GM12892 (cell line): ENCODE measurements around the gene RPL18A.

Source experiments
- DNase-seq: peaks from one replicate; pipeline ENCODE4 v3.0.0; 2011; ENCODE audit not compliant: insufficient read length
- FAIRE-seq: peaks from 2 replicates; lab custom pipeline; 2011; peaks lifted over from hg19 to GRCh38; lab: Jason Lieb, UNC
- POLR2A ChIP-seq: IDR thresholded peaks from 2 replicates; pipeline ENCODE4 v1.6.1; 2011; ENCODE audit warnings: low read depth, low read length, control low read depth
- POLR2AphosphoS5 ChIP-seq: IDR thresholded peaks from 2 replicates; pipeline ENCODE4 v1.6.1; 2011; ENCODE audit warnings: low read depth, low read length, control low read depth
- TAF1 ChIP-seq: IDR thresholded peaks from 2 replicates; pipeline ENCODE4 v1.6.1; 2011; ENCODE audit warnings: low read depth, mild to moderate bottlenecking, control low read depth, low read length, borderline replicate concordance

The RPL18A gene

GRCh38 chr19:17831419-17831888 lies 28.3 kb upstream of the RPL18A start:
- FAIRE-seq = no peak

DNA sequence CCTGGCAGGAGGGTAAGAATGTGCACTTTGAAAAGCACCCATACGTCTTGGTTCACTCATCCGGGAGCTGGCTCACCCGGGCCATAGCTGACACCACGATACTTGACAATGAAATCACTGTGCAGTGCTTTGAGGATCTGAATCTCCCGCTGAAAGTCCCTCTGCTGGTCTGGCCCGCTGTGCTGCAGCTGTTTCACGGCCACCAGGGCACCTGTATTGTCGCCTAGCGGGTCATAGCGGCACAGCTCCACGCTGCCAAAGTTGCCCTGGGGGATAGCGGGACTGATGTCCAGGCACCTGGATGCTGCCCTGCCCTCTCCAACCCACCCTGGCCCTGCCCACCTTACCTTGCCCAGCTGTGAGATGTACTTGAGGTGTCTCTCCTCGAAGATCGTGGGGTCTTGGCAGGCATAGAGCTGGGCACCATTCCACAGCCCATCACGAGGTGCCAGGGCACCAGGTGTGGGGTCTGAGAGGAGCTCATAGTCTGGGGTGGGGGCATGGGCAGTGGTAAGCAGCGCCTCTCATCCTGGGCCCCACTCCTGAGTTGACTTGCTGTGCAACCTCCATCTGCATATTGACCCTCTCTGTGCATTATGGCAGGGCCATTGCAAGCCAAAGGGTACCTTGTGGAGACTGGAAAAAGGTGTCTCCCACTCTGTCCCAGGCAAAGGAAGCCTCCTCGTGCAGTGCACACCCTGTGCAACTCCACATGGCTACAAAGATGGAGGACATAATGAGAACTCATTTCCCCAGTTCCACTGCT lies 27.1 kb upstream of the RPL18A start:
- TF ChIP-seq POLR2A = no peak
- no peak for TF ChIP-seq POLR2AphosphoS5
- no peak for TF ChIP-seq TAF1
- no peak for FAIRE-seq
- DNase-seq = no peak

More at GRCh38 chr19:17831419-17831888, 28.3 kb upstream of the RPL18A start:
- no peak for TF ChIP-seq POLR2A
- no peak for DNase-seq

GRCh38 chr19:17834350-17835181 lies 25.1 kb upstream of the RPL18A start:
- DNase-seq (no peak), FAIRE-seq (no peak)
- TF ChIP-seq POLR2AphosphoS5 (no peak), POLR2A (no peak), TAF1 (no peak)

DNA sequence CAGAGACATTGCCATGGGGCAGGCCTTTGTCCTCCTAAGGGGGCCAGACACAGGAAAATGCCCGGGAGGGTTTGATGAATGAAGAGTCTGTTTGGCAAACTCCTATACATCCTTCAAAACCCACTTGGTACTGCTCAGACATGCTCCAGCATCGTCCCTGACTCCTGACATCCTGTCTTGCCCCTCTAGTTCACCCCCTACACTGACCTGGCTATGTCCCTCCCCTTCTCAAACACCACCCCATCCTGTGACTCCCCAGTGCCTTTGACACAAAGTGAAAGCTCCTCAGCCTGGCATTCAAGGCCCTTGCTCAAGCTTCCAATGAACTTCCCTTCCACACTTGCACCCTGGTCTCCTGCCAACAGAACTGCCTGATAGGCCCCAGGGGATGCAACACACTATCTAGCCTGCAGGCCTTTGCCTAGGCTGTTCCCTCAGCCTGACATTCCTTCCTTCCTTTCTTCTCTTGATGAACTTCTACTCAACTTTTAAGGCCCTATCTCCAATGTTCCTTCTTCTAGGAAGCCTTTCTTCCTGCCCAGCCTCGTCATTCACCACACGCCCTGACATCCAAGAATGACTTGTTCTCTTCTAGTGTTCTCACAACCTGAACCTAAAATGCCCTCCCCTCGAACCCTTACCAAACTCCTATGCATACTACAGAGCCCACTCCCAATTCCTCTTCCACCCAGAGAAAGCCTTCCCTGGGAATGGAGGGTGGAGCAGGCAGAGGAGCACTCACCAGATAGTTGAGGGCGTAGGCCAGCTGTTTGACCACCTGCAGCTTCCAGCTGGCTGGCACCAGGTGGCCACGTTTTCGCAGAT lies 24.3 kb upstream of the RPL18A start:
- FAIRE-seq = no peak
- DNase-seq = no peak
- TF ChIP-seq POLR2AphosphoS5 = no peak
- no peak for TF ChIP-seq POLR2A
- no peak for TF ChIP-seq TAF1

- no peak for FAIRE-seq
- no peak for DNase-seq
- no peak for TF ChIP-seq TAF1
- TF ChIP-seq POLR2A = no peak
- no peak for TF ChIP-seq POLR2AphosphoS5
Measured at GRCh38 chr19:17836530-17836929, 23.2 kb upstream of the RPL18A start.

GRCh38 chr19:17837972-17838371 lies 21.7 kb upstream of the RPL18A start:
- FAIRE-seq (no peak), DNase-seq (no peak)
- TF ChIP-seq POLR2A (no peak), POLR2AphosphoS5 (no peak), TAF1 (no peak)

GRCh38 chr19:17840019-17840418 lies 19.7 kb upstream of the RPL18A start:
- DNase-seq (no peak), FAIRE-seq (no peak)
- TF ChIP-seq POLR2AphosphoS5 (no peak), POLR2A (no peak), TAF1 (no peak)

- DNase-seq (no peak), FAIRE-seq (no peak)
- no peak for TF ChIP-seq POLR2AphosphoS5
- TF ChIP-seq TAF1 = no peak
- TF ChIP-seq POLR2A = no peak
Measured at GRCh38 chr19:17841371-17841809, 18.3 kb upstream of the RPL18A start.

- DNase-seq (no peak), FAIRE-seq (no peak)
- TF ChIP-seq TAF1 = no peak
- no peak for TF ChIP-seq POLR2A
Measured at GRCh38 chr19:17841810-17842662, 17.7 kb upstream of the RPL18A start.

GRCh38 chr19:17842663-17843291 lies 16.9 kb upstream of the RPL18A start:
- DNase-seq (no peak), FAIRE-seq (no peak)
- no peak for TF ChIP-seq TAF1
- TF ChIP-seq POLR2A = no peak
- no peak for TF ChIP-seq POLR2AphosphoS5
